HG03378 (cell line): ENCODE data around the gene VLDLR.
A peak's percentile ranks its signal among the peaks of the same experiment; 100 is the strongest.

Experiments
- ATAC-seq: cut with Tn5 transposase; IDR thresholded peaks from one replicate; pipeline ENCODE4 v1.9.1; 2021; ENCODE audit warnings: mild to moderate bottlenecking, moderate library complexity; ENCODE audit not compliant: unreplicated experiment

The VLDLR gene

DNA sequence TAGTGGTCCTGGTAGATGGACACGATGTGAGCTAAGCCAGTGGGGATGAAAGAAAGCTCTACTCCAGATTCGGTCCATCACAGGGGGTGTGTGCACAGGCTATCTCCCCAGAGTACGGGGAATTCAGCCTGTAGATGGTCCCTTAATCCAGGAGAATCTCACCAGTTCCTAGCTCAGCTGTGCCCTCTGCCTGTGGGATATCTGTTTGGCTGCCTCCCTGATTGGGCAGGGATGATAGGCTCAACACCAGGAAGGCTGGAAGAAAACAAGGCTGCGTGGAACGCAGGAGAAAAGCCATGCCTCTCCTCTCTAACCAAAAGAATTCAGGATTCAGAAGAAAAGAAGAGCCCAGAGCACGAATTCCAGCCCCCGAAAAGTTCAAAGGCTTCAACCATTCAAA is 40.9 kb downstream of the VLDLR start:
- ATAC-seq, result no peak

DNA sequence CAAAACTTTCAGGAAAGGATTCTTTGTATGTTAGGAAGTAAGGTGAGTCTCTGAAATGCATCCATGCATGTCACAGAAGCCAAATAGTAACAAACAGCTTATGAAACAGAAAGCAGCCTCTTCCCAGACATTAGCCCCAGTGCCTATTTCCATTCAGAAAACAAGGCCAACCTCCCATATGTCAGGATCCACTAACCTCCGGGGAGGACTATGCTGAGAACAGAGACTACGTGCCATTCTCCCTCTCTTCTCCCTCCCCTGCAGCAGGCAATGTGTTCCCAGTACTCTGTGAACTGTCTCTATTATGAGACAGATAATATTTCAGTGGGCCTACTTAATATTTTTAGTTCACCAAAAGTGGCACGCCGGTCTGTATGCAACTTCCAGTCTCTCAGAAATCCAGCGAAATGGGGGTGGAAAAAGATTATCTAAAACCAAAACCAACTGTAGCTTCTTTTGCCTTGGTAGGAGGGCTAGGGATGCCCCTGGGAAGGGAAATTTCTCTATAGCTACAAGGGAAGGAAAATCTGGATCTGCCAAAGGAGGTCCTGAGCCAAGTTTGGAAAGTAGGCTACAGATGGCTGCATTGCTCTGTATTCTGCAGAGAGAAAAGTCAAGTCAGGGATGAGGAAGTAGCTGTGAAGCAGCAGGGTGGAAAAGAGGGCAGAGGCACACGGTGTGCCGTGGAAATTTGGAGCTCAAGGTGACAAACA is 42.0 kb downstream of the VLDLR start:
- ATAC-seq, result no peak

DNA sequence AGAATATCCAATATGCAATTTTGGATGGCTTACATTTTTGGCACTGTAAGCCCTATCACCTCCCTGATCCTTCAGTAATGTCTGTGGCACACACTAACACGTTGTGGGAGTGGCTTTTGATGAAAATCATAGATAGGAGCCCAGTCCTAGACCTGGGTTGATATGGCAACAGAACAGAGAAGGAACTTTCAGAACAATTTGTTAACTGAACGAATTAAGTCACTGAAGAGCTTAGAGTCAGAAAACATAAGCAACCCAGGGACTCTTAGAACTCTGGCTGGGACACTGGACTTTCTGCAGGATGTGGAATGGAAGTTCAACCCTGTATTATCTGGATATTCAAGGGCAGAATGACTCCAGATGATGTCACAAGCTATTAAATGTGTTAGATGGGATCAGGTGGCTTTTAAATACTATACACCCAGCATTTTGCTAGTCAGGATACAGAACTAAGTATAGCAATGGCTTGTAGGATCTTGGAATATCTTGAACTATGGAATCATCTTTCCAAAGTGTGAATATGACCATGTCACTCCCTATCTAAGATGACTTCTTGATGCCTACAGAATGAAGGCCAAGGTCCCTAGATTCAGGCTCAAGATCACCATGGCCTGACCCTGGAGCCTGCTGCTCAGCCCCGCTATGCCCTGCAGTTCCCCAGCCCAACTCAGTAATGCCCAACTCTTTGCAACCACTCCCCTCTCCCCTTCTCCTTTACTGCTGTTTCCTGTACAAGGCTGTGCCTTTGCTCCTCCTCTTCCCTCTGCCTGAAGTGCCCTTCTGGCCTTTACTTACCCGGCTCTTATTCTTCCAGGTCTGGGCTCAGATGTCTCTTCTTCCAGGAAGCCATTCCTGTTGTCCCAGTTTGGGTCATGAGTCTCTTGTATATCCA is 42.8 kb downstream of the VLDLR start:
- ATAC-seq, result no peak

- ATAC-seq, result no peak
Observed at GRCh38 chr9:2666569-2666968, 45.0 kb downstream of the VLDLR start.

DNA sequence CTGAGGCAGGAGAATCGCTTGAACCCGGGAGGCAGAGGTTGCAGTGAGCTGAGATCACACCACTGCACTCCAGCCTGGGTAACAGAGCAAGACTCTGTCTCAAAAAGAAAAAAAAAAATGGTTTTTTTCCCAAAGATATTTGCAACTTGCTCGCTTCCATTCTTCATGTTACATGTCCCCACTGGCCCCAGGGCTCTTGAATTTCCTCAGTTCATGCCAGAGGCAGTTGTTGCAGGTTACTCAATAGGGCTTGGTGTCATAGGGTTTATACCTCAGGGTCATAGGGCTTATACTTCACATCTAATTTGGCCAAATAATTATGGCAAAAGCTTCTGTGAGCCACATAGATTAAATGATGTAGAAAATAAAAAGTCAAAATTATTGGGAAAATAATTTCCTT is 51.6 kb downstream of the VLDLR start:
- no peak for ATAC-seq

DNA sequence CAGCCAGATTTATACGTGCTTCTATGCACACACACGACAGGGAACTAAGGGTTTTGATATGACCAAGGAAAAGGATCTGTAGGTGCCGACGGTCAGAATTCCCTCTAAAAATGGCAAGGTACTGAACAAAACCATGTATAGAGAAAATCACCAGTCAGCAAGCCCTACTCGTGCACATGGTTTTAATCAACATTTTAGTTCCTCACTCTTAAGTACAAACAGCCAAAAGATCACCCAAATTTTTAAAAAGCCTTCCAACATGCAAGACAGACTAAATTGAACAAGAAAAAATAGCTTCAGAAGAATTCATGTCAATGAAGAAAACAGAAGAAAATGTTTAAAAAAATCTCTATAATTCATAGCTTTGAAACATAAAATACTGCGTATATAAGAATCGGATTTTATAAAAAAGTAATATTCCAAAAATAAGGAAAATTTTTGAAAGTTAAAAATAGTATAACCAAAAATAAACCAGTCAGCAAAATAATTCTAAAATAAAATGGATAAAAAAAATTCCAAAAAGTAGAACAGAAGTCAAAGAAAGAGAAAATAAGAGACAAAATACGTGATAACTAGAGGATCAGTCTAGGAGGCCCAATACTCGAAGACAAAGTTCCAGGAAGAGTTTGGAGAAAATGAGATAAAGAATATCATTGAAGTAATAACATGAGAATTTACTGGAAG is 52.7 kb downstream of the VLDLR start:
- ATAC-seq, result no peak

DNA sequence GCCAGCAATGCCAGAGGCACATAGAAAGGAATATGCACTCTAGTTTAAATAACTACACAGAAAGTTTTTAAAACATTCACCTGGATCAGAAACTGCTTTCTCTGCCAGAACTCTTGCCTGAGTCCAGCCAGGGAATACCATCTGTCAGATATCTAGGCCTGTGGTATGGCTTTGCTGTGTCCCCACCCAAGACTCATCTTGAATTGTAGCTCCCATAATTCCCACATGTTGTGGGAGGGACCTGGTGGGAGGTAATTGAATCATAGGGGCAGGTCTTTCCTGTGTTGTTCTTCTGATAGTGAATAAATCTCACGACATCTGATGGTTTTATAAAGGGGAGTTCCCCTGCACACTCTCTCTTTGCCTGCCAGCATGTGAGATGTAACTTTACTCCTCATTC is 54.2 kb downstream of the VLDLR start:
- ATAC-seq, result no peak

- no peak for ATAC-seq
Observed at GRCh38 chr9:2676466-2676865, 54.9 kb downstream of the VLDLR start.

DNA sequence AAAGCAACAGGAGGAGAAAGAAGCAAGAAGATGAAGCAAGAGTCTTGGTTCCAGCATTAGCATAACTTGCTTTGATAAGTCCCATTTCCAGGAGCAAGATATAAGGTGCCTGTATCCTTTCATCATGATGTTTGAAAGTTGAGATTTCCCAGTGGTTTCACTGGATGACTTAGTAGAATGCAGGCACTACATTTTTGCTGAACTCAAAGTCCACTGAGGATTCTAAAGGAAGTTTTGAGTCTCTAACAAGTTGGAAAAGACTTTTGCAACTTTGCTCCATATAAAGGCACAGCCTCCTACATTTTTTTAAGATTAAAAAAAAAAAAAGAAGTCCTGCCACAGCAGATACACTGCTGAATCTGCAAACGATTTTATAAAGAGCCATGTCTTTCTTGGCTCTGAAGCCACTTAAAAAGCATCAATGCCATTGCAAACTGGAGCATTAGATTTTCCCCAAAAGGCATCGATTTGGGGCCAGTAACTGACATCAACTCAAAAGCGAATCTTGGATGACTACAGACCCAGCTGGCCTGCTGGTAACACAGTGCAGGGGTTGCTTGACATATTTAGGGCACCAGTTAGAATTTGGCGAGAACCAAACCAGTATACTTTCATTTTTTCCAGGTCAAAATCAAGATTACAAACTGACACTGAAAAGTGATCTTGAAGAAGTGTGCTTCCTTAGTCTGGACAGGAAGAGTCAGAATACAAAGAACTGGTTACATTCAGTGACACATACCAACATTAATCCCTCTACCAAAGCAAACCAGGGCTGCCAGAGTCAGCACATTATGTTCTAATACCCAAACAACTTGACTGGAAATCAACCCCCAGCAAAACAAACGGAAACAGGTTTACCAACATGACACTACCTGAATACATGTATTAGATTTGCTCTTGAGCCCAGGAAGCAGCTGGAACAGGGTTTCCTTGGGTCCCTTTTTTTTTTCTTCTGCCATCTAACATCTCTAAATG is 56.6 kb downstream of the VLDLR start:
- no peak for ATAC-seq

DNA sequence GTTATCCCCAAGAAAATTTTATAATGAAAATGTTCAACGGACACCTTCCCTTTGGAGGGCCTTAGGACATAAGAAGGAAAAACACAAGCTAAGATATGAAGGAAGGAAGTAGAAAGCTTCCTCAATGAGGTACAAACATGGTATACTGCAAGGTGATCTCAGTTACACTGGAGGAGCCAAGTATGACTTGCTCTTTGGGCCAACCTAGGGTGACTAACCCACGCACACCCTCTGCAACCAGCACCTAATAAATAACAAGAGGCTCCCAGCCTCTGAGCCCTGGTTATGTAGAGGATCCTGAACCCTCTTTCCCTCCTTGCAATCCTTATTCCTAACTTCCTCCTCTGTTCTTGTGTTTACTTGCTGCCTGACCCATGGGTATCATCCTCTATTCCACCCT is 57.4 kb downstream of the VLDLR start:
- ATAC-seq, result no peak

DNA sequence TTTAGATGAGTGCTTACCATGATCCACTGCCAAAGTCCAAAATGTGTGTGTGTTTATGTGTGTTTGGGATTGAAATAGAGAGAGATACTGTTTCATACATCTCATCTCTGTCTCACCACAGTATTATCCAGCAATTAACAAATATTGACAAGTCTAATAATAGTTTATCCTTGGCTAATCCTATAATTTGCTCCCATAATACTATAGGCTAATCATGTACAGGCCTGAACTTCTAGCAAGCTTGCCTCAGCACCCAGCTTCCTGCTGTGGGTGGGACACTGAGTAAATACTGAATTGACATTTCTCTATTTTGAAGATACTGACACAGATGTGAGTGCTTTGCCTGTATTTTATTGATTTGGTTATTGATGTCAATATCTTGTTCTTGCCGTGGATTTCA is 60.4 kb downstream of the VLDLR start:
- no peak for ATAC-seq

GRCh38 chr9:2686911-2687310 is 65.3 kb downstream of the VLDLR start:
- no peak for ATAC-seq

GRCh38 chr9:2688636-2689035 is 67.0 kb downstream of the VLDLR start:
- no peak for ATAC-seq

GRCh38 chr9:2691212-2691611 is 69.6 kb downstream of the VLDLR start:
- ATAC-seq, result no peak

DNA sequence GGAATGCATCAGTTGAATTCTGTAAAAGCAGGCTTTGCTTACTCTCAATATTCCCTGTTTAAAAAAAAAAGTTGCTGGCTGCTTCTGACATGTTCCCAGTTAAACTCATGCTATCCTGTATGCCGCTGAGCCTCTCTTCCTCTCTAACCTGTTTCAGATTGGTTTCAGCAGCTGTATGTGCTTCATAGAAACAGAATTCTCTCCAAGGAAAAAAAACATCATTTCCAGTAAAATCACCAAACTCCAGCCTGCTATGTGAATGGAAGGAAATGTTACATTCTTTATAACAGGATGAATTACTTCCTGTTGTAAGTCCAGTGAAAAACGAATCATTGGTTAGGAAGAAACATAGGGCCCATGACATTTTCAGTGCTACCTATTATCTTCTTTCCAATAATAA is 70.0 kb downstream of the VLDLR start:
- no peak for ATAC-seq

- ATAC-seq, result no peak
Observed at GRCh38 chr9:2693056-2693455, 71.5 kb downstream of the VLDLR start.

GRCh38 chr9:2697492-2697891 is 75.9 kb downstream of the VLDLR start:
- peak; percentile 79 for ATAC-seq

DNA sequence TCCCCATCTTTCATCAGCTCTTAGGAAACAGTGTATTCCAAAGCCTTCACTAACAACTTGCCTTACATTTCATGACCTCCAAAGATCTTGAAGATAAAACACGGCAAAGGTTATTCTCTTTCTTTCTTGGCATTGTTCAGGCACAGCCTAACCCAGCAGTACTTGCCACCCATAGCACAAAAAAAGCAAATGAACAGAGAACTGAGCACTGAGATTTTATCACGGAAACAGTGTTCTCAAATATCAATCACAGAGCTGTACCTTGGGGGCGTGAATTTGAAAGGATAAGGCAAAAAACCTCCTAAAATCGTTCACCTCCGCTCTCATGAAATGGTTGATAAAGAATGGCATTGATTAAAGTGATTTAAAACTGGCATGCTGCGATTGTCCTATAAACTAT is 78.8 kb downstream of the VLDLR start:
- ATAC-seq, result no peak

- no peak for ATAC-seq
Observed at GRCh38 chr9:2700909-2701550, 79.4 kb downstream of the VLDLR start.

- no peak for ATAC-seq
Observed at GRCh38 chr9:2704504-2704903, 82.9 kb downstream of the VLDLR start.
